ENCODE results near the gene TMEM151A. TPM values are rescaled to one million over a fixed set of nuclear protein-coding genes. Genes with fewer than 3 reads are reported as not detected.

TMEM151A gene
- total RNA-seq, 4 donors from 2014 or later, result 0.27 to 0.35 TPM; not detected in 2

DNA sequence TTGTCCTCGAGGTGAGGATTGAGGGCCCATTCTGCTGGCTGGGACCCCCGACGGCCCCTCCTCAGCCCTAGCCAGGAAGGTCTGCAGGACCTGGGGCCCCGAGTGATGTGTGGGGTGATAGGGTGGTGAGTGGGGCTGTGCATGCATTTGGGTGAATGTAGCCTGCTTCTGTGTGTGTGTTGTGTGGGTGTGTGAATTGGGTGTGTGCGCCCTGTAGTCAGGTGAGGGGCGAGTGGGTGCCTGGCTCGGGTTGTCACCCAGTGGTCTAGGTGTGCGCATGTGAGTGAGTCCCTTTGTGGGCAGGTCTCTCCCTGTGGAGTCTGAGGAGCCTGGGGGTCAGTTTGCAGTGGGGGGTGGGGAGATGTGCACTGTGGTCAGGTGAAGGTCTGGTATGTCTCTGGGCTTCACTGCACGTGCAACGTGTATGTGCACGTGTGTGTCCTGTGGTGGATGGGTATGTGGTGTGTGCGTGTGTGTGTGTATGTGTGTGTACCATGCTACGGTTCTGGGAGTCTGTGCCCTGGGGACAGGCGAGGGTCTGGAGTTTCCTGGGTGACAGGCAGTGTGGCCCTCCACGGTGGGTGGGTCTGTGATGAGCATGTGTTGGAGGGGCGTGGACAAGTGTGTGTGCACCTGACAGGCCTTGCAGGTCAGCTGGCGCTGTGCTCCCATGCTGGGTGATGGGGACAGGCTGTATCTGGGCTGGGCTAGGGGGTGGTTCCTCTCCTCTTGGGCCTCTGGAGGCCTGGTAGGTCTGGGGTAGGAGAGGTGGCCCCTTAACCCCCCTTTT, 1.0 kb downstream of the TMEM151A start:
- Histone ChIP-seq H3K27ac (no peak overlapping the region), H3K27me3 (peaks cover 0 to 10% of the 10 kb centered on the region in 2 donors), H3K9me3 (no peaks in the 10 kb centered on the region), H3K4me3 (no peak overlapping the region), H3K4me1 (peaks cover 0 to 22% (median 17%) of the 10 kb centered on the region in 4 donors), H3K36me3 (no peaks in the 10 kb centered on the region)
- no peak for DNase-seq
- no peak for TF ChIP-seq POLR2A (IDR thresholded peaks at IDR 0.05)
- TF ChIP-seq, protein P1, sequence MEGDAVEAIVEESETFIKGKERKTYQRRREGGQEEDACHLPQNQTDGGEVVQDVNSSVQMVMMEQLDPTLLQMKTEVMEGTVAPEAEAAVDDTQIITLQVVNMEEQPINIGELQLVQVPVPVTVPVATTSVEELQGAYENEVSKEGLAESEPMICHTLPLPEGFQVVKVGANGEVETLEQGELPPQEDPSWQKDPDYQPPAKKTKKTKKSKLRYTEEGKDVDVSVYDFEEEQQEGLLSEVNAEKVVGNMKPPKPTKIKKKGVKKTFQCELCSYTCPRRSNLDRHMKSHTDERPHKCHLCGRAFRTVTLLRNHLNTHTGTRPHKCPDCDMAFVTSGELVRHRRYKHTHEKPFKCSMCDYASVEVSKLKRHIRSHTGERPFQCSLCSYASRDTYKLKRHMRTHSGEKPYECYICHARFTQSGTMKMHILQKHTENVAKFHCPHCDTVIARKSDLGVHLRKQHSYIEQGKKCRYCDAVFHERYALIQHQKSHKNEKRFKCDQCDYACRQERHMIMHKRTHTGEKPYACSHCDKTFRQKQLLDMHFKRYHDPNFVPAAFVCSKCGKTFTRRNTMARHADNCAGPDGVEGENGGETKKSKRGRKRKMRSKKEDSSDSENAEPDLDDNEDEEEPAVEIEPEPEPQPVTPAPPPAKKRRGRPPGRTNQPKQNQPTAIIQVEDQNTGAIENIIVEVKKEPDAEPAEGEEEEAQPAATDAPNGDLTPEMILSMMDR (IDR thresholded peaks at IDR 0.05), result no peak

DNA sequence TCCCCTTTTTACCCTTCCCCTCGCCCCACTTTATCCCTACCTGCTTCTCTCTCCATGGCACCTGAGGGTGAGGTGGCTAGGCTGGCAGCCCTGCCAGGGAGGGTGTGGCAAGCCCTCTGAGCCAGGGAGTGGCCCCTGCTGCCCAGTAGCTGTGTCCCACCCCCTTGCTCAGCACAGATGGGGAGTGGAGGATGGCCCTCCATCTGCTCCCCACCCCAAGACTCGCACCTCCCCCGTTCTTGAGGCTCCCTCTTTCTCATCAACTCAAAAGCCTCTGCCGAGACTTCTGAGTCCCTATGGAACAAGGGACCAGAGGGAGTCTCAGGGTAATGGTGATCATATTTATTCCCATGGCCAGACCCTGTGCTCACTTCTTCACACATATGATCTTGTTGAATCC, 1.7 kb downstream of the TMEM151A start:
- H3K4me3 ChIP-seq, result no peak overlapping the region
- TF ChIP-seq, protein P1 (IDR thresholded peaks at IDR 0.05), result no peak
- no peak for TF ChIP-seq POLR2A (IDR thresholded peaks at IDR 0.05)
- no peaks in the 10 kb centered on the region for H3K36me3 ChIP-seq
- no peak for DNase-seq
- no peaks in the 10 kb centered on the region for H3K9me3 ChIP-seq
- H3K27ac ChIP-seq, result no peak overlapping the region
- H3K4me1 ChIP-seq, result peaks cover 0 to 16% (median 12%) of the 10 kb centered on the region in 4 donors
- peaks cover 0 to 10% of the 10 kb centered on the region in 2 donors for H3K27me3 ChIP-seq

DNA sequence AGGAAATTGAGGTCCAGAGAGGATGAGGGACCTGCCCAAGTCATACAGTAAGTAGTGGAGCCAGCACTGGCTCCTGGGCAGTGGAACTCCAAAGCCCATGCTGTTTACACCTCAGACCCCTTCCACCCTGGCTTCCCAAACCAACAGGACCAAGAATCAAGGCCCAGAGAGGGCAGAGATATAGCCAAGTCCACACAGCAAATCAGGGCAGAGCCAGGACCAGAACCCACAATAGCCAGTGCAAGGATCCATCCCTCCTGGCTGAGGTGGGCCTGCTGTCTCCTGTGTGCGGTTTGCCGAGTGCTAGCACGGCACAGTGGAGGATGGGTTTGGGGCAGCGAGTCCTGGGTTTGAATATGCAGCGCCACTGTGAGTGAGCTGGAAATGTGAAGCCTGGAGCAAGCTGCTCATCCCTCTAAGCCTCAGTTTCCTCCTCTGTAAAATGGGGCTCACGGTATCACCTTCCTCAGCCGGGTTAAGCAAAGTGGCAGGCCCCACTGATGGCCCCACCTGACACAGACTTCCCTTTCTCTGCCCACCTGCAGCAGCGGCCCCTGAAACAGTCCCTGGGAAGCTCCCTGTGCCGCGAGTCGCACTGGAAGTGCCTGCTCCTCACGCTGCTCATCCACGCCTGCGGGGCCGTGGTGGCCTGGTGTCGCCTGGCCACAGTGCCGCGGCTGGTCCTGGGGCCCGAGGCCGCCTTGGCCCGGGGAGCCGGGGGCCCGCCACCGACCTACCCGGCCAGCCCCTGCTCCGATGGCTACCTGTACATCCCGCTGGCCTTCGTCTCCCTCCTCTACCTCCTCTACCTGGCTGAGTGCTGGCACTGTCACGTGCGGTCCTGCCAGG, 2.3 kb downstream of the TMEM151A start:
- TF ChIP-seq POLR2A (IDR thresholded peaks at IDR 0.05), result no peak
- TF ChIP-seq, protein P1 (IDR thresholded peaks at IDR 0.05), result no peak
- no peak for DNase-seq

DNA sequence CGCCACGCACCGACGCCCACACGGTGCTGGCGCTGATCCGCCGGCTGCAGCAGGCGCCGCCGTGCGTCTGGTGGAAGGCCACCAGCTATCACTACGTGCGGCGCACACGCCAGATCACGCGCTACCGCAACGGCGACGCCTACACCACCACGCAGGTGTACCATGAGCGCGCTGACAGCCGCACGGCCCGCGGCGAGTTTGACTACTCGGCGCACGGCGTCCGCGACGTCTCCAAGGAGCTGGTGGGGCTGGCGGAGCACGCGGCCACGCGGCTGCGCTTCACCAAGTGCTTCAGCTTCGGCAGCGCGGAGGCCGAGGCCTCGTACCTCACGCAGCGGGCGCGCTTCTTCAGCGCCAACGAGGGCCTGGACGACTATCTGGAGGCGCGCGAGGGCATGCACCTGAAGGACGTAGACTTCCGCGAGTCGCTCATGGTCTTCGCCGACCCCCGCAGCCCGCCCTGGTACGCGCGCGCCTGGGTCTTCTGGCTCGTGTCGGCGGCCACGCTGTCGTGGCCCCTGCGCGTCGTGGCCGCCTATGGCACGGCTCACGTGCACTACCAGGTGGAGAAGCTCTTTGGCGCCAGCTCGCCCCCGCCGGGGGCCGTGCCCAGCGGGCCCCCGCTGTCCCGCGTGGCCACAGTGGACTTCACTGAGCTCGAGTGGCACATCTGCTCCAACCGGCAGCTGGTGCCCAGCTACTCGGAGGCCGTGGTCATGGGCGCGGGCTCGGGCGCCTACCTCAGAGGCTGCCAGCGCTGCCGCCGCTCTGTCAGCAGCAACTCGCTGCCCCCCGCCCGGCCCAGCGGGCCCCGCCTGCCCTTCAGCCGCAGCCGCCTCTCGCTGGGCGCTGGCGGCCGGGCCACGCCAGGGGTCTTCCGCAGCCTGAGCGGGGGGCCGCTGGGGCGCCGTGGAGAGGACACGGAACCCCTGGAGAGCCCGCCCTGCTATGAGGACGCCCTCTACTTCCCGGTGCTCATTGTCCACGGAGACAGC, 3.2 kb downstream of the TMEM151A start:
- H3K27me3 ChIP-seq, result peaks cover 0 to 10% of the 10 kb centered on the region in 2 donors
- no peak overlapping the region for H3K4me3 ChIP-seq
- no peaks in the 10 kb centered on the region for H3K9me3 ChIP-seq
- no peak for DNase-seq
- TF ChIP-seq, protein P1 (IDR thresholded peaks at IDR 0.05), result no peak
- no peak for TF ChIP-seq POLR2A (IDR thresholded peaks at IDR 0.05)
- no peaks in the 10 kb centered on the region for H3K36me3 ChIP-seq
- no peak overlapping the region for H3K27ac ChIP-seq
- H3K4me1 ChIP-seq, result peaks cover 0 to 10% (median 5%) of the 10 kb centered on the region in 4 donors

More for the DNA sequence above, 2.3 kb downstream of the TMEM151A start:
- H3K27ac ChIP-seq, result no peak overlapping the region
- no peaks in the 10 kb centered on the region for H3K9me3 ChIP-seq
- peaks cover 0 to 14% (median 11%) of the 10 kb centered on the region in 4 donors for H3K4me1 ChIP-seq
- no peak overlapping the region for H3K4me3 ChIP-seq
- H3K27me3 ChIP-seq, result peaks cover 0 to 10% of the 10 kb centered on the region in 2 donors
- no peaks in the 10 kb centered on the region for H3K36me3 ChIP-seq

DNA sequence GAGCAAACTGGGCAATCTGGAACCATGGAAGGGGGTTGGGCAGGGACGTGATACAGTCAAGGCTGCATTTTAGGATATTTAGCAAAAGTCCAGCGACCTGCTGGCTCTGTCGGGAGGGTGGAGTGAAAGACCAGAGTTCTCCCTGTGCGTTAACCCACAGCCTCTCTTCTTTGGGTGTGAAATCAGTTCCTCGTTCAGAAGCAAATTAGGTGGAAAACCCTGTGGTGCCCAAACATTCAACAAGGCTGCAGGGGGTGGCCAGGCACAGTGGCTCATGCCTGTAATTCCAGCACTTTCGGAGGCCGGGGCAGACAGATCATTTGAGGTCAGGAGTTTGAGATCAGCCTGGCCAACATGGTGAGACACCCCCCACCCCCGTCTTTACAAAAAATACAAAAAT, 5.9 kb downstream of the TMEM151A start:
- Histone ChIP-seq H3K4me3 (no peak overlapping the region), H3K9me3 (no peaks in the 10 kb centered on the region), H3K36me3 (no peaks in the 10 kb centered on the region), H3K27me3 (peaks cover 0 to 1% of the 10 kb centered on the region in 2 donors), H3K27ac (no peak overlapping the region), H3K4me1 (no peaks in the 10 kb centered on the region)
- TF ChIP-seq POLR2A (IDR thresholded peaks at IDR 0.05), result no peak
- TF ChIP-seq, protein P1 (IDR thresholded peaks at IDR 0.05), result no peak
- no peak for DNase-seq

Data from Peyer's patch (tissue), 4 donors.